Tibial nerve (tissue), 4 donors: ENCODE results near the gene EMC8. TPM values are rescaled to one million over a fixed set of nuclear protein-coding genes. Genes with fewer than 3 reads are reported as not detected.

ENCODE experiments used
- DNase-seq, 2 donors: peaks; one replicate each; pipeline ENCODE4 v3.0.0-alpha.2; 2019; ENCODE audit warnings: low spot score in 2 of 2
- H3K27ac ChIP-seq, 4 donors: fragments of 200-600 bp; sonication (generic) in 3 of 4; one replicate each; pipeline ENCODE4 v1.5.1; 2017 to 2019; ENCODE audit warnings: mild to moderate bottlenecking in 1 of 4
- H3K27me3 ChIP-seq, 2 donors: fragments of 200-600 bp; sonication (generic) in 1 of 2; one replicate each; pipeline versions ENCODE4 v1.5.1 to v1.6.0; 2017 to 2019
- H3K36me3 ChIP-seq, 3 donors: fragments of 200-600 bp; sonication (generic); one replicate each; pipeline ENCODE4 v1.5.1; 2018 to 2019
- H3K4me1 ChIP-seq, 4 donors: fragments of 200-600 bp; sonication (generic) in 3 of 4; one replicate each; pipeline ENCODE4 v1.5.1; 2017 to 2019
- H3K4me3 ChIP-seq, 4 donors: fragments of 200-600 bp; sonication (generic) in 3 of 4; one replicate each; pipeline ENCODE4 v1.5.1; 2017 to 2019; ENCODE audit warnings: mild to moderate bottlenecking in 1 of 4, moderate library complexity in 1 of 4
- H3K9me3 ChIP-seq, 4 donors: fragments of 200-600 bp; sonication (generic) in 3 of 4; one replicate each; pipeline ENCODE4 v1.5.1; 2017 to 2019
- EP300 ChIP-seq, 2 donors: sonication (generic); formaldehyde crosslinking; IDR thresholded peaks; one replicate each; pipeline ENCODE4 v1.6.1; 2017; ENCODE audit warnings: antibody characterized with exemption in 2 of 2, mild to moderate bottlenecking in 1 of 2
- POLR2A ChIP-seq, 2 donors: fragments of 450-650 bp; IDR thresholded peaks; one replicate each; pipeline ENCODE4 v1.6.1; 2017; ENCODE audit warnings: antibody characterized with exemption in 2 of 2, mild to moderate bottlenecking in 2 of 2, moderate library complexity in 2 of 2
- WGBS, 2 donors: methylation state at CpG; one replicate each; pipeline ENCODE4 v1.1.5; 2018; 5-methylcytosine and 5-hydroxymethylcytosine counted together
- total RNA-seq, 4 donors: library from RNA; depleted of rRNA; stranded (reverse); fragments of >200 nt; gene quantifications; one replicate each; pipeline ENCODE4 v1.1.0, GENCODE V29; 2016
- TF ChIP-seq, protein P1 (sequence below), 5 experiments: fragments of 200-600 bp in 3 of 5; fragments of 450-650 bp in 2 of 5; sonication (generic) in 3 of 5; IDR thresholded peaks; one replicate each; pipeline ENCODE4 v1.5.1; 2016 to 2019; ENCODE audit warnings: antibody characterized with exemption in 5 of 5, mild to moderate bottlenecking in 3 of 5, moderate library complexity in 2 of 5

Gene EMC8
- total RNA-seq = 10 to 100 TPM; 31.8 to 46.2 (median 35.4) TPM

DNA sequence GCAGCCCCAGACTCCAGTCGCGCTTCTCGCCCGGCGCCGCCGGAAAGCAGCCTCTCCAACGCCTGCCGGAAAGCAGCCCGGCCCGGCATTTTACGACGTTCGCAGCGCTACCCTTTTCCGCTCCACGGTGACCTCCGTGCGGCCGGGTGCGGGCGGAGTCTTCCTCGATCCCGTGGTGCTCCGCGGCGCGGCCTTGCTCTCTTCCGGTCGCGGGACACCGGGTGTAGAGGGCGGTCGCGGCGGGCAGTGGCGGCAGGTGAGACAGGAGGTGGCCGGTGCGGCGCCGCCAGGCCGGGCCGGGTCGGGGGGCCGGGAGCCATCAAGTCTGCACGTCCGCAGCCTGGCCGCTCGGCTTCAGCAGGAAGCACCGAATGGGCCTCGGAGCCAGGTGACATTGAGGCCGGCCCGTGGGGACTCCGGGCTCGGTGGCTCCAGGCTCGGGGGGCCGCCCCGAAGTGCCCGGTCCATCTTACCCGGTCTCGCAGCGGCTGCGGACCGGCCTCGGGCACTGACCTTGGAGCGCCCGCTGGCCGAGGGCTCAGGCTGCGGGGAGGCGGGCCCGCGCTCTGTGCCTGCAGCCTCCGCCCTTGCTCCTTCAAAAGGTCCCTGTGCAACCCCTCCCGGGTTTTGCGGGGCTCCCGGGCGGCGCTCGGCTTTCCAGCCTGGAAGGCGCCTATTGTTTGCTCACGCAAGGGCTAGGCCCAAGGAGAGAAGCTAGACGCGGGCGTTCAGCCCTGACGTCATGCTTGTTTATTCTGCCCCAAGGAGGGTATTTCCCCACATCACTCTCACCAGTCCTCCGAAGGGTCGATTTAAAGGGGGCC, at the start of gene EMC8, which contains the start of gene COX4I1:
TSS of gene EMC8 (minus strand) at position 48 of the 824 bp plus-strand sequence. CDS start 249 bp downstream, outside the sequence.
TSS of gene COX4I1 (plus strand) at position 199 of the 824 bp plus-strand sequence. CDS start 1,511 bp downstream, outside the sequence.
- Histone ChIP-seq H3K27me3 (no peaks in the 10 kb centered on the region), H3K27ac (peak within 1 kb of the TSS; percentile 59 to 92 (median 90)), H3K4me1 (peaks cover 0 to 48% (median 23%) of the 10 kb centered on the region in 4 donors), H3K4me3 (peak within 1 kb of the TSS; percentile 61 to 100 (median 99)), H3K9me3 (no peaks in the 10 kb centered on the region), H3K36me3 (peaks cover 0 to 57% (median 3%) of the 10 kb centered on the region in 3 donors)
- WGBS, 2 donors = 0% methylated on average over 31 to 85 of the region's 87 CpGs
- TF ChIP-seq, protein P1, sequence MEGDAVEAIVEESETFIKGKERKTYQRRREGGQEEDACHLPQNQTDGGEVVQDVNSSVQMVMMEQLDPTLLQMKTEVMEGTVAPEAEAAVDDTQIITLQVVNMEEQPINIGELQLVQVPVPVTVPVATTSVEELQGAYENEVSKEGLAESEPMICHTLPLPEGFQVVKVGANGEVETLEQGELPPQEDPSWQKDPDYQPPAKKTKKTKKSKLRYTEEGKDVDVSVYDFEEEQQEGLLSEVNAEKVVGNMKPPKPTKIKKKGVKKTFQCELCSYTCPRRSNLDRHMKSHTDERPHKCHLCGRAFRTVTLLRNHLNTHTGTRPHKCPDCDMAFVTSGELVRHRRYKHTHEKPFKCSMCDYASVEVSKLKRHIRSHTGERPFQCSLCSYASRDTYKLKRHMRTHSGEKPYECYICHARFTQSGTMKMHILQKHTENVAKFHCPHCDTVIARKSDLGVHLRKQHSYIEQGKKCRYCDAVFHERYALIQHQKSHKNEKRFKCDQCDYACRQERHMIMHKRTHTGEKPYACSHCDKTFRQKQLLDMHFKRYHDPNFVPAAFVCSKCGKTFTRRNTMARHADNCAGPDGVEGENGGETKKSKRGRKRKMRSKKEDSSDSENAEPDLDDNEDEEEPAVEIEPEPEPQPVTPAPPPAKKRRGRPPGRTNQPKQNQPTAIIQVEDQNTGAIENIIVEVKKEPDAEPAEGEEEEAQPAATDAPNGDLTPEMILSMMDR (IDR thresholded peaks at IDR 0.05) = peak in 1 of 5 experiments; percentile 37
- TF ChIP-seq EP300 (IDR thresholded peaks at IDR 0.05) (peak; percentile 64 to 96), POLR2A (IDR thresholded peaks at IDR 0.05) (peak in 1 of 2 donors; percentile 29)
- peak; percentile 84 to 86 for DNase-seq

DNA sequence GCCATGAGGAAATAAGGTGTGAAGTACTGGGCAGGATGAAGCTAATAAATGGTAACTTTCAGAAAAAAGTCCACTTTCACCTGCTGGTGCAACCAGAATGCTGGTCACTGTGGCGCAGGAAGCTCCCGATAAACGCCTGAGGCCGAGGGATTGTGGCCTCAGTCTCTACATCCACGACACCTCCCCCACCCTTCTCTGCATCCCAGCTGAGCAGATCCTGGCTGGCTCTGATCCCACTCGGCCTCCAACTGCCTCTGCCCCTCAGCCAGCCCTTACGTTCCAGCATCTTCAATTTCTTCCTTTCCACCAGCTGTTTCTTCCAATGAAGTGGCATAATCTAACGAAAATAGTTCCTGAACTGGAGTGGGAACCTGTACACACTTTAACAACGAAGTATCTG, 49.6 kb upstream of the EMC8 start:
- Histone ChIP-seq H3K4me1 (peaks cover 0 to 6% (median 0%) of the 10 kb centered on the region in 4 donors), H3K4me3 (no peak overlapping the region), H3K27me3 (no peaks in the 10 kb centered on the region), H3K36me3 (no peaks in the 10 kb centered on the region), H3K27ac (no peak overlapping the region), H3K9me3 (no peaks in the 10 kb centered on the region)
- TF ChIP-seq, protein P1 (IDR thresholded peaks at IDR 0.05) = no peak
- 39 to 49% methylated on average over 9 of the region's 9 CpGs for WGBS, 2 donors
- no peak for DNase-seq

DNA sequence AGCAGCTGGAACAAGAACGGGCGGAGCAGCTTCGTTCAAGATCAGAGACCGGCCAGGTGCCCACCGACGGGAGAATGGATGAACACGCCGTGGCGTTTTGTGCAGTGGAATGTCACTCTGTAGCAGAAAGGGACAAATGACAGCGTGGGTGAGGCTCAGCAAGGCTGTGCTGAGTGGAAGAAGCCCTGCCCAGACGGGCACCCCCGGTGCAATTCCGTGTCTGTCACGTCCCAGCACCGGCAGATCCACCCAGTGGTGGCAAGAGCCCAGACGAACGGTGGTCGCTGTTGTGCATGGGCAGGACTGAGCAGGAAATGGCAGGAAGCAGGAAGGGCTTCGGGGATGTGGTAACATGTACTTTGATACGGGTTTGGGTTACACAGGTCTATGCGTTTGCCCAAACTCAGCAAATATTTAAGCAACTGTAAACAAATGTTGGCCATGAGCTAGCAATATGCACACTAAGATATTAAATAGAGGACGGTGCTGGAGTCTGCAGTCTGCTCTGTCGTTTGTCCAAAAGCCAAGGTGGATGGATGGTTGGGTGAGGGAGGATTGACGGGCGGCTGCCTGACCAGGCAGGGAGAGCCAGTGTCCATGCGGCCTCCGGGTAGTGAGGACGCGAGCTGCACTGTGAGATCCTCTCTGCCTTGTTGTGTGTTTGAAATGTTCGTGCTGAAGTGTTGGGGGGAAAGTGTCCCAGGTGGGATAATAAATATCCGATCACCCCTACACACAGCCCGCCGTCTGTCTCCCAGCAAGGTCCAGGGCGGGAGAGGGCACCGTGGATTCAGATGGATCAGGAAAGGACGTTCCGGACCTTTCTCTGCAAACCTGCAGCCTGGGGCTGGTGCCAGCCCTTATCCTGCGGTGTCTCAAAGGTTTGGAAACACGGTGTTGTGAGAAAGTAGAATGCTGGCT, 48.6 kb upstream of the EMC8 start:
- 72 to 77% methylated on average over 39 of the region's 39 CpGs for WGBS, 2 donors
- Histone ChIP-seq H3K27ac (no peak overlapping the region), H3K27me3 (no peaks in the 10 kb centered on the region), H3K36me3 (no peaks in the 10 kb centered on the region), H3K4me1 (peaks cover 0 to 6% (median 0%) of the 10 kb centered on the region in 4 donors), H3K4me3 (no peak overlapping the region), H3K9me3 (no peaks in the 10 kb centered on the region)
- no peak for TF ChIP-seq EP300 (IDR thresholded peaks at IDR 0.05)
- no peak for TF ChIP-seq POLR2A (IDR thresholded peaks at IDR 0.05)
- TF ChIP-seq, protein P1 (IDR thresholded peaks at IDR 0.05) = no peak
- no peak for DNase-seq

DNA sequence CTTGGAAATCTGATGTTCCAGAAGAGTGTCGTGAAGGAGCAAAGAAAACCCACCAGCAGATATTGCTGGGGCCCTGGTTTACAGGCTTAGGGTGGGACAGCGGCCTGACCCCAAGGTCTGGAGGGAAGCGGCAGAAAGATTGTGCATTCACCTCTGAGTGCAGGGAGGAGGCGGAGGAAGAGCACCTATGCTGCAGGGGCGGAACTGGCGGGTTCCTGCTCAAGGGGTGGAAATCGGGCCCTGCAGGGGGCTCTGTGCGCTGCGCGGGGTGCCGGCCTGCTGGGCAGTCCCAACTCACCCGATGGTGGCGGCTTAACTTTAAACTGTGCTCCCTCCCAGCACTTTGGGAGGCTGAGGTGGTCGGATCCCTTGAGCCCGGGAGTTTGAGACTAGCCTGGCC, 47.7 kb upstream of the EMC8 start:
- no peak overlapping the region for H3K4me3 ChIP-seq
- WGBS, 2 donors = 79 to 93% methylated on average over 15 of the region's 15 CpGs
- no peak overlapping the region for H3K27ac ChIP-seq
- TF ChIP-seq, protein P1 (IDR thresholded peaks at IDR 0.05) = no peak
- no peak for TF ChIP-seq POLR2A (IDR thresholded peaks at IDR 0.05)
- TF ChIP-seq EP300 (IDR thresholded peaks at IDR 0.05) = no peak
- peaks cover 0 to 6% (median 0%) of the 10 kb centered on the region in 4 donors for H3K4me1 ChIP-seq
- no peaks in the 10 kb centered on the region for H3K9me3 ChIP-seq
- H3K27me3 ChIP-seq = no peaks in the 10 kb centered on the region
- no peak for DNase-seq
- no peaks in the 10 kb centered on the region for H3K36me3 ChIP-seq
